Measurements from ENCODE around the gene KLK15. TPM values are rescaled to one million over a fixed set of nuclear protein-coding genes. Genes with fewer than 3 reads are reported as not detected.

KLK15 gene
- total RNA-seq, 4 donors from 2014 or later: not detected

DNA sequence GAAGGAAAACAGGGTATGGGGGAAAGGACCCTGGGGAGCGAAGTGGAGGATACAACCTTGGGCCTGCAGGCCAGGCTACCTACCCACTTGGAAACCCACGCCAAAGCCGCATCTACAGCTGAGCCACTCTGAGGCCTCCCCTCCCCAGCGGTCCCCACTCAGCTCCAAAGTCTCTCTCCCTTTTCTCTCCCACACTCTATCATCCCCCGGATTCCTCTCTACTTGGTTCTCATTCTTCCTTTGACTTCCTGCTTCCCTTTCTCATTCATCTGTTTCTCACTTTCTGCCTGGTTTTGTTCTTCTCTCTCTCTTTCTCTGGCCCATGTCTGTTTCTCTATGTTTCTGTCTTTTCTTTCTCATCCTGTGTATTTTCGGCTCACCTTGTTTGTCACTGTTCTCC is 24.0 kb upstream of the KLK15 start:
- H3K9me3 ChIP-seq: no peaks in the 10 kb centered on the region
- TF ChIP-seq POLR2A (IDR thresholded peaks at IDR 0.05): no peak
- TF ChIP-seq, protein P1, sequence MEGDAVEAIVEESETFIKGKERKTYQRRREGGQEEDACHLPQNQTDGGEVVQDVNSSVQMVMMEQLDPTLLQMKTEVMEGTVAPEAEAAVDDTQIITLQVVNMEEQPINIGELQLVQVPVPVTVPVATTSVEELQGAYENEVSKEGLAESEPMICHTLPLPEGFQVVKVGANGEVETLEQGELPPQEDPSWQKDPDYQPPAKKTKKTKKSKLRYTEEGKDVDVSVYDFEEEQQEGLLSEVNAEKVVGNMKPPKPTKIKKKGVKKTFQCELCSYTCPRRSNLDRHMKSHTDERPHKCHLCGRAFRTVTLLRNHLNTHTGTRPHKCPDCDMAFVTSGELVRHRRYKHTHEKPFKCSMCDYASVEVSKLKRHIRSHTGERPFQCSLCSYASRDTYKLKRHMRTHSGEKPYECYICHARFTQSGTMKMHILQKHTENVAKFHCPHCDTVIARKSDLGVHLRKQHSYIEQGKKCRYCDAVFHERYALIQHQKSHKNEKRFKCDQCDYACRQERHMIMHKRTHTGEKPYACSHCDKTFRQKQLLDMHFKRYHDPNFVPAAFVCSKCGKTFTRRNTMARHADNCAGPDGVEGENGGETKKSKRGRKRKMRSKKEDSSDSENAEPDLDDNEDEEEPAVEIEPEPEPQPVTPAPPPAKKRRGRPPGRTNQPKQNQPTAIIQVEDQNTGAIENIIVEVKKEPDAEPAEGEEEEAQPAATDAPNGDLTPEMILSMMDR (IDR thresholded peaks at IDR 0.05): no peak
- H3K4me3 ChIP-seq: no peak overlapping the region
- no peaks in the 10 kb centered on the region for H3K4me1 ChIP-seq
- no peaks in the 10 kb centered on the region for H3K27me3 ChIP-seq
- DNase-seq: no peak
- no peaks in the 10 kb centered on the region for H3K36me3 ChIP-seq
- H3K27ac ChIP-seq: no peak overlapping the region

DNA sequence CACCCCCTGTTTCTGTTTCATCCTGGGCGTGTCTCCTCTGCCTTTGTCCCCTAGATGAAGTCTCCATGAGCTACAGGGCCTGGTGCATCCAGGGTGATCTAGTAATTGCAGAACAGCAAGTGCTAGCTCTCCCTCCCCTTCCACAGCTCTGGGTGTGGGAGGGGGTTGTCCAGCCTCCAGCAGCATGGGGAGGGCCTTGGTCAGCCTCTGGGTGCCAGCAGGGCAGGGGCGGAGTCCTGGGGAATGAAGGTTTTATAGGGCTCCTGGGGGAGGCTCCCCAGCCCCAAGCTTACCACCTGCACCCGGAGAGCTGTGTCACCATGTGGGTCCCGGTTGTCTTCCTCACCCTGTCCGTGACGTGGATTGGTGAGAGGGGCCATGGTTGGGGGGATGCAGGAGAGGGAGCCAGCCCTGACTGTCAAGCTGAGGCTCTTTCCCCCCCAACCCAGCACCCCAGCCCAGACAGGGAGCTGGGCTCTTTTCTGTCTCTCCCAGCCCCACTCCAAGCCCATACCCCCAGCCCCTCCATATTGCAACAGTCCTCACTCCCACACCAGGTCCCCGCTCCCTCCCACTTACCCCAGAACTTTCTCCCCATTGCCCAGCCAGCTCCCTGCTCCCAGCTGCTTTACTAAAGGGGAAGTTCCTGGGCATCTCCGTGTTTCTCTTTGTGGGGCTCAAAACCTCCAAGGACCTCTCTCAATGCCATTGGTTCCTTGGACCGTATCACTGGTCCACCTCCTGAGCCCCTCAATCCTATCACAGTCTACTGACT is 21.4 kb upstream of the KLK15 start, which contains the start of gene KLK3:
Gene KLK3 (plus strand): TSS at position 280 of the 775 bp plus-strand sequence. CDS start 41 bp downstream, at position 321.
- TF ChIP-seq, protein P1 (IDR thresholded peaks at IDR 0.05): no peak
- TF ChIP-seq POLR2A (IDR thresholded peaks at IDR 0.05): no peak
- no peak within 1 kb of the TSS for H3K27ac ChIP-seq
- no peaks in the 10 kb centered on the region for H3K4me1 ChIP-seq
- DNase-seq: no peak
- no peaks in the 10 kb centered on the region for H3K36me3 ChIP-seq
- no peaks in the 10 kb centered on the region for H3K27me3 ChIP-seq
- no peak within 1 kb of the TSS for H3K4me3 ChIP-seq
- no peaks in the 10 kb centered on the region for H3K9me3 ChIP-seq

DNA sequence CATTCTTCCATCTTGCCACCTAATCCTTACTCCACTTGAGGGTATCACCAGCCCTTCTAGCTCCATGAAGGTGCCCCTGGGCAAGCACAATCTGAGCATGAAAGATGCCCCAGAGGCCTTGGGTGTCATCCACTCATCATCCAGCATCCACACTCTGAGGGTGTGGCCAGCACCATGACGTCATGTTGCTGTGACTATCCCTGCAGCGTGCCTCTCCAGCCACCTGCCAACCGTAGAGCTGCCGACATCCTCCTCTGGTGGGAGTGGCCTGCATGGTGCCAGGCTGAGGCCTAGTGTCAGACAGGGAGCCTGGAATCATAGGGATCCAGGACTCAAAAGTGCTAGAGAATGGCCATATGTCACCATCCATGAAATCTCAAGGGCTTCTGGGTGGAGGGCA is 18.2 kb upstream of the KLK15 start:
- no peaks in the 10 kb centered on the region for H3K27me3 ChIP-seq
- no peaks in the 10 kb centered on the region for H3K4me1 ChIP-seq
- no peaks in the 10 kb centered on the region for H3K36me3 ChIP-seq
- TF ChIP-seq, protein P1 (IDR thresholded peaks at IDR 0.05): no peak
- no peak for TF ChIP-seq POLR2A (IDR thresholded peaks at IDR 0.05)
- DNase-seq: no peak
- no peak overlapping the region for H3K27ac ChIP-seq
- H3K4me3 ChIP-seq: no peak overlapping the region
- no peaks in the 10 kb centered on the region for H3K9me3 ChIP-seq

DNA sequence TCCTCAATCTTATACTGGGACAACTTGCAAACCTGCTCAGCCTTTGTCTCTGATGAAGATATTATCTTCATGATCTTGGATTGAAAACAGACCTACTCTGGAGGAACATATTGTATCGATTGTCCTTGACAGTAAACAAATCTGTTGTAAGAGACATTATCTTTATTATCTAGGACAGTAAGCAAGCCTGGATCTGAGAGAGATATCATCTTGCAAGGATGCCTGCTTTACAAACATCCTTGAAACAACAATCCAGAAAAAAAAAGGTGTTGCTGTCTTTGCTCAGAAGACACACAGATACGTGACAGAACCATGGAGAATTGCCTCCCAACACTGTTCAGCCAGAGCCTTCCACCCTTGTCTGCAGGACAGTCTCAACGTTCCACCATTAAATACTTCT is 17.4 kb upstream of the KLK15 start:
- Histone ChIP-seq H3K36me3 (no peaks in the 10 kb centered on the region), H3K4me1 (no peaks in the 10 kb centered on the region), H3K27me3 (no peaks in the 10 kb centered on the region), H3K4me3 (no peak overlapping the region), H3K9me3 (no peaks in the 10 kb centered on the region), H3K27ac (no peak overlapping the region)
- TF ChIP-seq POLR2A (IDR thresholded peaks at IDR 0.05): no peak
- no peak for DNase-seq

DNA sequence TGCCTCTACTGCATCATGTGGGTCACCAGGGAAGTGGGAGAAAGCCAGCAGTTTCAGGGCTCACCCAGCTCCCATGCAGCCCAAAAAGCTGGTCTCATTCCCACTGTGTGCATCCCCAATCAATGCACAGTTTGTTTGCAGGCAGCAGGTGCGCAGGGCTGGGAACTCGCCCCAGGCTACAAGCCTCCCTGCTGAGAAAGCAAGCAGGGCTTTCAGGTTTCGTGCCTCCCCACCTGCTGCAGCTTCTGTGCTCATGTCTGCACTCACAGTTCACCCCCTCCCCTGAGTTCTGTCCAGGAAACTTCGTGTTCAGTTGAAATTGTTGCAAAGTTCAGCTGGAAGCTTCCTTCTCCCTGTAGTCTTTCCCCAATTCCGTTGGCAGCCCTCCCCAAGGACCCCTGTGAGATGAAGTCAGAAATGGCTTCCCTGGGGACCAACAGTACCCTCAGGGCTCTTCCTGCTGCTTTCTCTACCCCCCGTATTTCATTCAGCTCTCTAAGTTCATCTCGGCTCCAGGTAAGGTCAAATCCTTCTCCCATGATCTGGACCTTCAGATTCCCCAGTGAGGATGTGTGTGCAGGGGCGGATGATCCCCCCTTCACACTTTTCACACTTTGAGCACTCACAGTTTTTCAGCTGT is 11.0 kb upstream of the KLK15 start:
- TF ChIP-seq POLR2A (IDR thresholded peaks at IDR 0.05): no peak
- TF ChIP-seq, protein P1 (IDR thresholded peaks at IDR 0.05): no peak
- Histone ChIP-seq H3K4me3 (no peak overlapping the region), H3K36me3 (no peaks in the 10 kb centered on the region), H3K27me3 (no peaks in the 10 kb centered on the region), H3K27ac (no peak overlapping the region), H3K9me3 (peaks cover 0 to 10% (median 4%) of the 10 kb centered on the region in 4 donors), H3K4me1 (no peaks in the 10 kb centered on the region)
- peak in 1 of 3 donors; percentile 25 for DNase-seq

DNA sequence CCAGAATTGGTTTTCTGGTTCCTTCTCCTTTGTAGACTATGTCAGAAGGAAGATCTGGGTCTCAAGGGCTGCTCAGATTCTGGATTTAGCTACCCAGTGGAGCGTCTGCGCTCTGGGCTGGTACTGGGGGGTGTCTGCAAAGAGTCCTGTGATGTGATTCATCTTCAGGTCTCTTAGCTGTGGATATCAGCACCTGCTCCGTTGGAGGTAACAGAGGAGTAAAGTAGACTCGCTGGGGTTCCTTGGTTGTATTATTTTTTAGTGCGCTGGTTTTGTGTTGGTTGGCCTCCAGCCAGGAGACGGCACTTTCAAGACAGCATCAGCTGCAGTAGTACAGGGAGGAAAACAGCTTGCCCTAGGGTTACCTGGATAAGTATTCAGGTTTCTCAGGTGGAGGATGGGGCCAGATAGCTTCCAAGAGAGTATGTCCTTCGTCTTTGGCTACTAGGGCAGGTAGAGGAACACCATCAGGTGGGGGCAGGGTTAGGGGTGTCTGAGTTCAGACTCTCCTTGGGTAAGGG is 10.4 kb upstream of the KLK15 start:
- TF ChIP-seq, protein P1 (IDR thresholded peaks at IDR 0.05): no peak
- no peak for TF ChIP-seq POLR2A (IDR thresholded peaks at IDR 0.05)
- DNase-seq: no peak

More for the DNA sequence above, 10.4 kb upstream of the KLK15 start:
- H3K4me3 ChIP-seq: no peak overlapping the region
- H3K9me3 ChIP-seq: peaks cover 0 to 10% (median 4%) of the 10 kb centered on the region in 4 donors
- H3K36me3 ChIP-seq: no peaks in the 10 kb centered on the region
- H3K27ac ChIP-seq: no peak overlapping the region
- H3K4me1 ChIP-seq: no peaks in the 10 kb centered on the region
- no peaks in the 10 kb centered on the region for H3K27me3 ChIP-seq
